Measurements from ENCODE around the gene CAMK2G. TPM values are rescaled to one million over a fixed set of nuclear protein-coding genes. Genes with fewer than 3 reads are reported as not detected.

CAMK2G gene
- total RNA-seq, 1 experiment from 2014 or later = 179 TPM

- no TSS peak for BruUV-seq (replicated peaks)
- H3K27ac ChIP-seq (ENCODE audit: low read length) = no peak overlapping the region
Measured at GRCh38 chr10:73823391-73823790, 51.0 kb downstream of the CAMK2G start.

GRCh38 chr10:73819513-73820093 lies 54.8 kb downstream of the CAMK2G start:
- POLR2A ChIA-PET (ENCODE audit: unreplicated experiment) = interaction anchor here (0.5 to 1.1 kb wide), 9 partner anchors 21 to 461 kb away, joined by 3 to 5 read pairs (median 4); partner anchors contain the start of genes CFAP70 and CHCHD1

More at GRCh38 chr10:73823391-73823790, 51.0 kb downstream of the CAMK2G start:
- Histone ChIP-seq H3K9ac (ENCODE audit: low read length) (no peak overlapping the region), H3K4me3 (ENCODE audit: low read length) (no peak overlapping the region), H3K9me2 (replicated peaks; ENCODE audit: low read length) (no peaks in the 10 kb centered on the region), H3K4me1 (ENCODE audit: insufficient read depth, low read length) (peaks cover 40% of the 10 kb centered on the region), H4K20me1 (ENCODE audit: low read length) (peaks cover 9% of the 10 kb centered on the region; the same call in 1 of the 2 replicates), H3K9me3 (ENCODE audit: low read length) (no peaks in the 10 kb centered on the region), H3K79me2 (ENCODE audit: low read length) (no peaks in the 10 kb centered on the region), H3K4me2 (ENCODE audit: low read length) (no peak overlapping the region), H3F3A (ENCODE audit: low read length, unreplicated experiment) (peaks cover under 1% of the 10 kb centered on the region), H2AFZ (ENCODE audit: low read length) (no peak overlapping the region), H3K27me3 (ENCODE audit: low read length) (no peaks in the 10 kb centered on the region), H3K36me3 (ENCODE audit: low read depth, low read length) (peaks cover 51% of the 10 kb centered on the region)
- intact Hi-C loops (cut with micrococcal nuclease) = no loop called here
- ChIA-PET POLR2A (ENCODE audit: unreplicated experiment) (interaction anchor here (0.5 kb wide), 1 partner anchor 187 kb away, joined by 7 read pairs; no protein-coding TSS in a partner anchor), CTCF (interaction anchor here (0.6 kb wide), 1 partner anchor 40 kb away, joined by 3 read pairs; no protein-coding TSS in a partner anchor)
- no peak for TF ChIP-seq EZH2phosphoT487 (IDR thresholded peaks at IDR 0.05; ENCODE audit: borderline replicate concordance, low read length)
- TF ChIP-seq EZH2 (IDR thresholded peaks at IDR 0.05; ENCODE audit: low read length, unreplicated experiment) = no peak
- no peak for TF ChIP-seq CTCF (conservative IDR thresholded peaks at IDR 0.05; ENCODE audit: low read depth, low read length)
- no peak for DNase-seq
- no peak for ATAC-seq

More at GRCh38 chr10:73819513-73820093, 54.8 kb downstream of the CAMK2G start:
- H3K79me2 ChIP-seq (ENCODE audit: low read length) = no peaks in the 10 kb centered on the region
- peaks cover 57% of the 10 kb centered on the region for H3K36me3 ChIP-seq (ENCODE audit: low read depth, low read length)
- peak overlapping the region; percentile 22 for H2AFZ ChIP-seq (ENCODE audit: low read length)
- intact Hi-C loops (cut with micrococcal nuclease) = loop anchor here (2.0 kb wide), 2 partner anchors 29 to 59 kb away; no protein-coding TSS in a partner anchor
- H3K27me3 ChIP-seq (ENCODE audit: low read length) = no peaks in the 10 kb centered on the region
- peaks cover 3% of the 10 kb centered on the region; the same call in 1 of the 2 replicates for H4K20me1 ChIP-seq (ENCODE audit: low read length)
- peak overlapping the region; percentile 66 for H3K27ac ChIP-seq (ENCODE audit: low read length)
- no TSS peak for BruUV-seq (replicated peaks)
- CTCF ChIA-PET = interaction anchor here (0.6 to 3.2 kb wide), 24 partner anchors 8 to 357 kb away, joined by 3 to 32 read pairs (median 4); partner anchors contain the start of gene CHCHD1
- ATAC-seq = peak; percentile 94
- TF ChIP-seq EZH2 (IDR thresholded peaks at IDR 0.05; ENCODE audit: low read length, unreplicated experiment) = no peak
- peak; percentile 89 for TF ChIP-seq CTCF (conservative IDR thresholded peaks at IDR 0.05; ENCODE audit: low read depth, low read length)
- no peak for TF ChIP-seq EZH2phosphoT487 (IDR thresholded peaks at IDR 0.05; ENCODE audit: borderline replicate concordance, low read length)
- peaks cover 22% of the 10 kb centered on the region for H3K4me1 ChIP-seq (ENCODE audit: insufficient read depth, low read length)
- H3K9me2 ChIP-seq (replicated peaks; ENCODE audit: low read length) = no peaks in the 10 kb centered on the region
- no peaks in the 10 kb centered on the region for H3K9me3 ChIP-seq (ENCODE audit: low read length)
- no peaks in the 10 kb centered on the region for H3F3A ChIP-seq (ENCODE audit: low read length, unreplicated experiment)
- H3K9ac ChIP-seq (ENCODE audit: low read length) = peak overlapping the region; percentile 31
- peak overlapping the region; percentile 74 for H3K4me2 ChIP-seq (ENCODE audit: low read length)
- H3K4me3 ChIP-seq (ENCODE audit: low read length) = peak overlapping the region; percentile 33
- peak; percentile 97 for DNase-seq
